Measurements from ENCODE around the gene SLC15A5.

GRCh38 chr12:16211731-16212130 is 65.8 kb downstream of the SLC15A5 start:
- TF ChIP-seq CTCF (IDR thresholded peaks at IDR 0.05), result no peak
- TF ChIP-seq POLR2A (IDR thresholded peaks at IDR 0.05), result no peak

Data from Peyer's patch (tissue), 4 donors.